ENCODE results near the gene MTFR1L. TPM values are rescaled to one million over a fixed set of nuclear protein-coding genes. Genes with fewer than 3 reads are reported as not detected.

Gene MTFR1L
- total RNA-seq, 2 donors from 2014 or later = 34.0 to 39.1 TPM

- no peak overlapping the region for H3K4me3 Mint-ChIP-seq
- DNase-seq (no peak), ATAC-seq (replicated peaks in 1 of 2) (no peak)
- H3K36me3 Mint-ChIP-seq (ENCODE audit: insufficient read depth in 2 of 2) = no peaks in the 10 kb centered on the region
- no peak overlapping the region for H3K27ac Mint-ChIP-seq
- H3K9me3 Mint-ChIP-seq = no peaks in the 10 kb centered on the region
- peaks cover 13% of the 10 kb centered on the region for H3K4me1 Mint-ChIP-seq (ENCODE audit: low read depth)
- peaks cover 10% of the 10 kb centered on the region for H3K27me3 Mint-ChIP-seq (ENCODE audit: low read depth)
Measured at GRCh38 chr1:25879675-25880074, 59.9 kb downstream of the MTFR1L start.

GRCh38 chr1:25880518-25880917 is 60.8 kb downstream of the MTFR1L start:
- ATAC-seq (replicated peaks in 1 of 2) (no peak), DNase-seq (no peak)
- Mint-ChIP-seq H3K4me1 (ENCODE audit: low read depth) (peaks cover 8% of the 10 kb centered on the region), H3K27ac (no peak overlapping the region), H3K27me3 (ENCODE audit: low read depth) (peaks cover 10% of the 10 kb centered on the region), H3K36me3 (ENCODE audit: insufficient read depth in 2 of 2) (no peaks in the 10 kb centered on the region), H3K4me3 (no peak overlapping the region), H3K9me3 (no peaks in the 10 kb centered on the region)

GRCh38 chr1:25881266-25881665 is 61.5 kb downstream of the MTFR1L start:
- no peaks in the 10 kb centered on the region for H3K36me3 Mint-ChIP-seq (ENCODE audit: insufficient read depth in 2 of 2)
- ATAC-seq (replicated peaks in 1 of 2) (peak in 1 of 2 donors; percentile 24), DNase-seq (no peak)
- peaks cover 4% of the 10 kb centered on the region for H3K4me1 Mint-ChIP-seq (ENCODE audit: low read depth)
- peaks cover 6% of the 10 kb centered on the region for H3K27me3 Mint-ChIP-seq (ENCODE audit: low read depth)
- H3K4me3 Mint-ChIP-seq = no peak overlapping the region
- H3K9me3 Mint-ChIP-seq = no peaks in the 10 kb centered on the region
- H3K27ac Mint-ChIP-seq = no peak overlapping the region

Other genes starting within 250 kb of the MTFR1L start
- 10 to 100 TPM in 1 of 2 donors, 1 to 10 TPM in 1; 9.4 to 13.3 TPM for gene MAN1C1, start 203.2 kb upstream of the MTFR1L start, total RNA-seq
- gene SELENON, start 19.8 kb upstream of the MTFR1L start, total RNA-seq = 10 to 100 TPM; 29.5 to 31.1 TPM
- gene AUNIP, start 39.5 kb downstream of the MTFR1L start, total RNA-seq = 1 to 10 TPM; 6.9 to 9.9 TPM
- 1 to 10 TPM; 4.6 to 5.1 TPM for gene PAQR7, start 55.8 kb downstream of the MTFR1L start, total RNA-seq
- gene STMN1, start 86.5 kb downstream of the MTFR1L start, total RNA-seq = 100 to 1,000 TPM; 379 to 478 TPM
- gene PAFAH2, start 178.1 kb downstream of the MTFR1L start, total RNA-seq = 10 to 100 TPM in 1 of 2 donors, 1 to 10 TPM in 1; 8.4 to 10.1 TPM
- gene EXTL1, start 201.8 kb downstream of the MTFR1L start, total RNA-seq = not detected
- not detected for gene SLC30A2, start 226.2 kb downstream of the MTFR1L start, total RNA-seq
- gene TRIM63, start 247.7 kb downstream of the MTFR1L start, total RNA-seq = under 1 TPM in 1 of 2 donors, not detected in 1; 0.35 TPM